Bronchial epithelial cell (primary cell): ENCODE results near the gene TENM3. TPM values are rescaled to one million over a fixed set of nuclear protein-coding genes. Genes with fewer than 3 reads are reported as not detected.

Source experiments
- DNase-seq: peaks from one replicate; pipeline ENCODE4 v3.0.0-alpha.2; 2010; ENCODE audit warnings: low read depth
- FAIRE-seq: peaks from 2 replicates; lab custom pipeline; 2011; peaks lifted over from hg19 to GRCh38; lab: Jason Lieb, UNC
- H3K27me3 ChIP-seq: 2 replicates; pipeline ENCODE4 v1.5.1; 2011; ENCODE audit warnings: low read length; ENCODE audit not compliant: control insufficient read depth, insufficient read depth
- H3K36me3 ChIP-seq: 2 replicates; pipeline ENCODE4 v1.5.1; 2011; ENCODE audit warnings: low read length; ENCODE audit not compliant: control insufficient read depth, insufficient read depth
- H3K4me3 ChIP-seq: 2 replicates; pipeline ENCODE4 v1.5.1; 2011; ENCODE audit warnings: mild to moderate bottlenecking, low read depth, low read length, control low read depth
- CTCF ChIP-seq: IDR thresholded peaks from 2 replicates; pipeline ENCODE4 v1.5.1; 2011; ENCODE audit warnings: mild to moderate bottlenecking, moderate library complexity, low read length, control low read depth, inconsistent platforms; ENCODE audit not compliant: insufficient read depth, severe bottlenecking
- total RNA-seq: library from RNA; depleted of rRNA; stranded (reverse); fragments of >200 nt; gene quantifications from 2 replicates; pipeline ENCODE4 v1.2.1, GENCODE V29; 2014

Gene TENM3
- total RNA-seq, 1 donor from 2014 or later: 1.3 TPM

GRCh38 chr4:182680234-182680653 lies 437.0 kb downstream of the TENM3 start:
- FAIRE-seq (no peak), DNase-seq (no peak)
- Histone ChIP-seq H3K4me3 (no peak overlapping the region), H3K36me3 (no peaks in the 10 kb centered on the region), H3K27me3 (no peaks in the 10 kb centered on the region)
- TF ChIP-seq CTCF: no peak

GRCh38 chr4:182683661-182684060 lies 440.5 kb downstream of the TENM3 start:
- no peak for TF ChIP-seq CTCF
- FAIRE-seq: no peak

GRCh38 chr4:182684796-182685195 lies 441.6 kb downstream of the TENM3 start:
- H3K27me3 ChIP-seq: no peaks in the 10 kb centered on the region
- no peak for TF ChIP-seq CTCF
- no peak for FAIRE-seq
- H3K4me3 ChIP-seq: no peak overlapping the region
- no peak for DNase-seq
- no peaks in the 10 kb centered on the region for H3K36me3 ChIP-seq

More at GRCh38 chr4:182683661-182684060, 440.5 kb downstream of the TENM3 start:
- H3K27me3 ChIP-seq: no peaks in the 10 kb centered on the region
- H3K4me3 ChIP-seq: no peak overlapping the region
- no peaks in the 10 kb centered on the region for H3K36me3 ChIP-seq
- DNase-seq: no peak

GRCh38 chr4:182688081-182688480 lies 444.9 kb downstream of the TENM3 start:
- H3K36me3 ChIP-seq: no peaks in the 10 kb centered on the region
- no peaks in the 10 kb centered on the region for H3K27me3 ChIP-seq
- H3K4me3 ChIP-seq: no peak overlapping the region
- no peak for FAIRE-seq
- no peak for TF ChIP-seq CTCF
- no peak for DNase-seq

GRCh38 chr4:182694551-182694950 lies 451.3 kb downstream of the TENM3 start:
- TF ChIP-seq CTCF: no peak
- no peak overlapping the region for H3K4me3 ChIP-seq
- no peaks in the 10 kb centered on the region for H3K36me3 ChIP-seq
- H3K27me3 ChIP-seq: no peaks in the 10 kb centered on the region
- DNase-seq (no peak), FAIRE-seq (no peak)

- Histone ChIP-seq H3K4me3 (no peak overlapping the region), H3K27me3 (no peaks in the 10 kb centered on the region), H3K36me3 (no peaks in the 10 kb centered on the region)
- TF ChIP-seq CTCF: no peak
- DNase-seq (no peak), FAIRE-seq (no peak)
Measured at GRCh38 chr4:182695009-182695408, 451.8 kb downstream of the TENM3 start.
